Heart left ventricle (tissue), 13 donors: Measurements from ENCODE around the gene TMEM91.

Experiments
- POLR2A ChIP-seq, 2 donors: fragments of 450-650 bp; IDR thresholded peaks; one replicate each; pipeline ENCODE4 v1.6.1; 2017; ENCODE audit warnings: antibody characterized with exemption in 2 of 2, mild to moderate bottlenecking in 2 of 2, moderate library complexity in 2 of 2
- TF ChIP-seq, protein P1 (sequence below), 12 donors: fragments of 200-600 bp; sonication (generic) in 4 of 12; IDR thresholded peaks; one replicate each; pipeline versions ENCODE4 v1.5.0 to v1.8.0; 2018 to 2022; ENCODE audit warnings: antibody characterized with exemption in 12 of 12, mild to moderate bottlenecking in 5 of 12
- donor health status: ischemic (EF 13 %, LVEDD 7.1; RV severe dilation, severe dysfunction).
- donor health status: DM: no; HTN: yes; CAD: no.
- donor health status: DM: no; HTN: no; CAD: no.
- donor health status: ischemic (EF 25% LVEDD 6.9; RV normal size, moderate dysfunction).
- donor health status: ischemic (EF 25% LVEDD 5.7; RV mildly dilated, moderate dysfunction).
- donor health status: ischemic (EF 35%, LVEDD 5.7; RV mildly dilated, moderate dysfunction).
- donor health status: nonischemic (EF 11% LVEDD 7.7; RV severe dilation, severe dysfunction).
- donor health status: DM: yes; HTN: yes; CAD: no.
- donor health status: PGD.
- donor health status: ischemic (EF 29% LVEDD 5.4; RV normal size, mild dysfunction).
- donor health status: nonischemic (EF 23%, LVEDD 6.1; RV moderate dilation, normal function).

DNA sequence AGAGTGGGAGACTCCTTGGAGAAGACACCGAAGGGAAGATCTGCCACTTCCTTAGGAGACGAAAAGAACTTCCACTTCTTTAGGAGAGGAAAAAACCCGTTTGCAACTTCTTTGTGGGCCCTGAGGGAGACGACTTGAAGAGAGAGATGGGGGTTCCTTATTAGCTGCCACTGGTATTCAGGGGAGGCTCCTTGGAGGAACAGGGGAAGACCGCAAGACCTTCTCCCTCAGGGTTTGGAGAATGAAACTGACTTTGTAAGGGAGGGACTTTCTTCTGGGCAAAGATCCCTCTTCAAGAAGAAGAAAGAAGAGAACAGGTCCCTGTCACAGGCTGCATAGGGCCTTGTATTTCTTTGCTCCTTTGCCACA lies 21.7 kb downstream of the TMEM91 start:
- TF ChIP-seq, protein P1, sequence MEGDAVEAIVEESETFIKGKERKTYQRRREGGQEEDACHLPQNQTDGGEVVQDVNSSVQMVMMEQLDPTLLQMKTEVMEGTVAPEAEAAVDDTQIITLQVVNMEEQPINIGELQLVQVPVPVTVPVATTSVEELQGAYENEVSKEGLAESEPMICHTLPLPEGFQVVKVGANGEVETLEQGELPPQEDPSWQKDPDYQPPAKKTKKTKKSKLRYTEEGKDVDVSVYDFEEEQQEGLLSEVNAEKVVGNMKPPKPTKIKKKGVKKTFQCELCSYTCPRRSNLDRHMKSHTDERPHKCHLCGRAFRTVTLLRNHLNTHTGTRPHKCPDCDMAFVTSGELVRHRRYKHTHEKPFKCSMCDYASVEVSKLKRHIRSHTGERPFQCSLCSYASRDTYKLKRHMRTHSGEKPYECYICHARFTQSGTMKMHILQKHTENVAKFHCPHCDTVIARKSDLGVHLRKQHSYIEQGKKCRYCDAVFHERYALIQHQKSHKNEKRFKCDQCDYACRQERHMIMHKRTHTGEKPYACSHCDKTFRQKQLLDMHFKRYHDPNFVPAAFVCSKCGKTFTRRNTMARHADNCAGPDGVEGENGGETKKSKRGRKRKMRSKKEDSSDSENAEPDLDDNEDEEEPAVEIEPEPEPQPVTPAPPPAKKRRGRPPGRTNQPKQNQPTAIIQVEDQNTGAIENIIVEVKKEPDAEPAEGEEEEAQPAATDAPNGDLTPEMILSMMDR (IDR thresholded peaks at IDR 0.05) = no peak
- TF ChIP-seq POLR2A (IDR thresholded peaks at IDR 0.05) = no peak
